ENCODE results near the gene PMM2.
"Not testable (repeated sequence)": the region's sequence is repeated elsewhere in the genome, so short reads cannot be mapped to it uniquely, and the experiment has no call there.

The PMM2 gene

GRCh38 chr16:8874388-8874787, 76.7 kb downstream of the PMM2 start:
- no peak for TF ChIP-seq CTCF (IDR thresholded peaks at IDR 0.05; ENCODE audit: control insufficient read depth, extremely low read depth, insufficient read depth)
- DNase-seq (ENCODE audit: low read depth) = no peak

GRCh38 chr16:8875317-8875716, 77.7 kb downstream of the PMM2 start:
- not testable (repeated sequence) for H3K4me3 ChIP-seq (ENCODE audit: low read depth, low read length); DNase-seq (ENCODE audit: low read depth)

More at GRCh38 chr16:8874388-8874787, 76.7 kb downstream of the PMM2 start:
- H3K4me3 ChIP-seq (ENCODE audit: low read depth, low read length) = no peak overlapping the region

- TF ChIP-seq CTCF (IDR thresholded peaks at IDR 0.05; ENCODE audit: control insufficient read depth, extremely low read depth, insufficient read depth) = no peak
- no peak overlapping the region for H3K4me3 ChIP-seq (ENCODE audit: low read depth, low read length)
- no peak for DNase-seq (ENCODE audit: low read depth)
These were observed 80.4 kb downstream of the PMM2 start for GRCh38 chr16:8877894-8878522.

GRCh38 chr16:8878523-8878911, 80.9 kb downstream of the PMM2 start:
- no peak overlapping the region for H3K4me3 ChIP-seq (ENCODE audit: low read depth, low read length)
- no peak for TF ChIP-seq CTCF (IDR thresholded peaks at IDR 0.05; ENCODE audit: control insufficient read depth, extremely low read depth, insufficient read depth)
- no peak for DNase-seq (ENCODE audit: low read depth)

- H3K4me3 ChIP-seq (ENCODE audit: low read depth, low read length) = no peak overlapping the region
- DNase-seq (ENCODE audit: low read depth) = no peak
- no peak for TF ChIP-seq CTCF (IDR thresholded peaks at IDR 0.05; ENCODE audit: control insufficient read depth, extremely low read depth, insufficient read depth)
These were observed 83.3 kb downstream of the PMM2 start for GRCh38 chr16:8880839-8881510.

GRCh38 chr16:8882041-8882617, 84.5 kb downstream of the PMM2 start, which contains the start of gene LITAFD:
Gene LITAFD, plus strand, starts transcription at chr16:8882351. Its CDS starts 2,005 bp downstream, at chr16:8884356.
- DNase-seq (ENCODE audit: low read depth) = no peak
- no peak within 1 kb of the TSS for H3K4me3 ChIP-seq (ENCODE audit: low read depth, low read length)
- TF ChIP-seq CTCF (IDR thresholded peaks at IDR 0.05; ENCODE audit: control insufficient read depth, extremely low read depth, insufficient read depth) = no peak

GRCh38 chr16:8882725-8883377, 85.2 kb downstream of the PMM2 start:
- no peak for TF ChIP-seq CTCF (IDR thresholded peaks at IDR 0.05; ENCODE audit: control insufficient read depth, extremely low read depth, insufficient read depth)

More at GRCh38 chr16:8882725-8883377, 85.2 kb downstream of the PMM2 start:
- no peak overlapping the region for H3K4me3 ChIP-seq (ENCODE audit: low read depth, low read length)
- no peak for DNase-seq (ENCODE audit: low read depth)

All from LNCaP clone FGC (cell line).